Measurements from ENCODE around the gene OXLD1.

Gene OXLD1

GRCh38 chr17:81682565-81683207, 16.3 kb upstream of the OXLD1 start:
- no peak for DNase-seq

DNA sequence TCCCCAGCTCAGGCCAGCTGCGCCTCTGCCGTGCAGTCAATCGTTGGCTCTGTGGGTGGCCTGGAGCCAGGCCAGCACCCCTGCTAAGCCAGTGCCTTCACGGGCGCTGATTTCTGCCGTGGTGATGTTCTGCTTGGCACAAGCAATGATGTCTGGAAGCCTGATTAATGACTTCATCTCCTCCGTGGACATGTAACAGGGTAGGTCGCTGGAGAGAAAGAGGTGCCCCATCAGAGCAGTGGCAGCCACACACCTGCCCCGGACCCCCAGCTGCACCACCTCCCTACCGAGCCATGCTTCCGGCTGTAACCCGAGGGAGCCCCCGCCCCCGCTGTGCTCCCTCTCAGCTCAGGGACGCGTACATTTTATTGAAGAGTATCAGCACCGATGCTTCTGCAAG, 15.3 kb upstream of the OXLD1 start:
- no peak for DNase-seq

DNA sequence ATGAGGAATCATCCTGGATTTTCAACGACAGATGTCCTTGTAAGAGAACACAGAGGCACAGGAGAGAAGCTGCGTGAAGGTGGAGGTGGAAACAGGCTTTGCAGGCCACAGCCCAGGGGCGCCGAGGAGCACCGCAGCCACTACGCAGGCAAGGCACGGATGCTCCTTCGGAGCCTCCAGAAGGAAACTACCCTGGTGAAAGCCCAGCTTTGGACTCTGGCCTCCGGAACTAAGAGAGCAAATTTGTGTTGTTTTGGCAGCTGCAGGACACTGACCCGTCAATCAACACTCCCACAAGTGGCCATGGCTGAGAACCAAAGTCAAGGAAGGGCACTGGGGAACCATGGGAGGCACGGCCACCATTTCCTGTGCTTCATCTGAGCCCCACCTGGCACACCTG, 13.7 kb upstream of the OXLD1 start:
- no peak for DNase-seq

DNA sequence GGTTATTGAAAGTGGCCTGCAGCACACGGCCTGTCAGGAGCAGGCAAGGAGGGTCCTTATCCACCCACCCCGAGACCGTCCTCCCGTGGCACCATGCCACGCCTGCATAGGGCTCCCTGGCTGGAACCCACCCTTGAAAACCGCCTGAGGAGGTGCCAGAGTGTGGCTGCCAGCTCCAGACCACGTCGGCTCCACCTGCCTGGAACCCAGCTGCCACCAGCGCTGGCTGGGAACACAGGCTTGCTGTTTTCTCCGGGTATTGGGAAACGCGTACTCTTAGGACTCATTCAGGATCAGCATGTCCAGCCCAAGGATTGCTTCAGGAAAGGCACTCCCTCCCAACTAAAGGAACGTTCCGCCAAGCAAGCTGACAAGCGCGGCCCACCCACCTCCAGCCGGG, 10.5 kb upstream of the OXLD1 start:
- no peak for DNase-seq

- DNase-seq, result peak; percentile 36
Observed at GRCh38 chr17:81675515-81676221, 9.3 kb upstream of the OXLD1 start.

DNA sequence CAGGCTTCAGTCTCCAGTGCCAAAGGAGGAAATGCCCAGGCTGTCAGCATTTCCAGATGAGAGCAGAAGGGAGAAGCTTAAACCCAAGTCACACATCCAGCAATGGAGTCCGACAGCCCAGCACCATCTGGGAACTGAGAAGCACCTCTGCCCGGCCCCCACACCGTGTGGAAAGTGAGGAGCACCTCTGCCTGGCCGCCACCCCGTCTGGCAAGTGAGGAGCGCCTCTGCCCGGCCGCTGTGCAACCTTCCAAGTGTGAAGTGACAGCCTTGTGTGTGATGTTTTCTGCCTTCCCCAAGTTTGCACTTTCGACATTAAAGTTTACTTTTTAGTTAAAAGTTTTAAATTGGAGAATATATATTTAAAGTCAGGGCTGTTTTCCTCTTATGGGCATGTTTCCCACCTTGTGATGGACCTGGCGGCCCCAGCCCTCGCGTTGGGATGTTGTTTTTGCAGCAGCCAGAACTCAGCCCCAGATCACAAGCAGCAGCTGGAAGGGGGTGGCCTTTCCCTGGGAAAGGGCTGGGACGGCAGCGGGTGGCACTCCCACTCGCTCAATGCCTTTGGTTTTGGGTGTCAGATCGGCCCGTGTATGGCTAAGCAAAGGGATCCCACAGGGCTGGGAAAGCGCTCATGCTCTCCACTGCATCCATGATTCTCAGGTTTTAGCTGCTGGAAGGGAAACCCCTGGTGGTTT, 7.3 kb upstream of the OXLD1 start:
- no peak for DNase-seq

GRCh38 chr17:81672954-81673353, 6.5 kb upstream of the OXLD1 start:
- no peak for DNase-seq

DNA sequence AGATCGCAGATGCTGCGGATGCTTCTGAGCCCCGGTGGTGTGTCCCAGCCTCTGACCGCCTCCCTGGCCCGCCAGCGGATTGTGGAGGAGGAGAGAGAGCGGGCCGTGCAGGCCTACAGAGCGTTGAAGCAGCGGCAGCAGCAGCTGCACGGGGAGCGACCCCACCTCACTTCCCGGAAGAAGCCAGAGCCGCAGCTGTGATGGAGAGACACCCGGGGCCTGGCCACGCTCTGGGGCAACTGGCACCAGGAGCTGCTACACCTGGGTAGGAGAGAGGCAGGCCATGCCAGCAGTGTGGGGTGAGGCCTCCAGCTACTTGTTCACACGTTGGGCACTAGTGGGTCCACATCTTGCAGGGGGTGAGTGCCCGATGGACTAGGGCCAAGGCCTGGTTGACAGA, 6.1 kb upstream of the OXLD1 start:
- no peak for DNase-seq

DNA sequence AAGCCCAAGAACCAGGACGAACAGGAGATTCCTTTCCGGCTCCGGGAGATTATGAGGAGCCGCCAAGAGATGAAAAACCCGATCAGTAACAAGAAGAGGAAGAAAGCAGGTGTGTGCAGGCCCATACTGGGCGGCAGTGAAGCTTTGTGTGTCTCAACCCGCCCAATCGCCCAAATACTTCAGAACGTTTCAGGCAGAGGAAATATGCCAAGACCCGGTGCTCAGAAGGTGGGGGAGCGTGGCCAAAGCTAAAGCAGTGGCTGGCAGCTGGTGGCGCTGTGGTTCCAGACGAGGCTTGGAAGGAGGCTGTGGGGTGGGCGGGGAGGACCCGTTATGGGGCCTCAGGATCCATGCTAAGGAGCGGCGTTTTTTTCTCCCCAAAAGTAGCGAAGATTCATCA, 1.3 kb upstream of the OXLD1 start:
- DNase-seq, result no peak

DNA sequence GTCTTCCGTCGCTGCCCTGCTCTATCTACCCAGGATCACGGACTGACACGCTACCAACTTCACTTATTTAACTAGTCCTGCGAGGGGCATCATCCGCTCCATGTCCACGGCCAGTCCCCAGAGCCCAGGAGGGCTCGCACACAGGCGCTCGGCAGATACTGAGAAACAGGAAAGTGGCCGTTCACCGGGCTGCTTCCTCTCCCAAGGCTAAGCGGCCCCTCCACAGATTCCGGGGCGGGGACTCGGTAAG, 388 bp downstream of the OXLD1 start:
- DNase-seq, result no peak

DNA sequence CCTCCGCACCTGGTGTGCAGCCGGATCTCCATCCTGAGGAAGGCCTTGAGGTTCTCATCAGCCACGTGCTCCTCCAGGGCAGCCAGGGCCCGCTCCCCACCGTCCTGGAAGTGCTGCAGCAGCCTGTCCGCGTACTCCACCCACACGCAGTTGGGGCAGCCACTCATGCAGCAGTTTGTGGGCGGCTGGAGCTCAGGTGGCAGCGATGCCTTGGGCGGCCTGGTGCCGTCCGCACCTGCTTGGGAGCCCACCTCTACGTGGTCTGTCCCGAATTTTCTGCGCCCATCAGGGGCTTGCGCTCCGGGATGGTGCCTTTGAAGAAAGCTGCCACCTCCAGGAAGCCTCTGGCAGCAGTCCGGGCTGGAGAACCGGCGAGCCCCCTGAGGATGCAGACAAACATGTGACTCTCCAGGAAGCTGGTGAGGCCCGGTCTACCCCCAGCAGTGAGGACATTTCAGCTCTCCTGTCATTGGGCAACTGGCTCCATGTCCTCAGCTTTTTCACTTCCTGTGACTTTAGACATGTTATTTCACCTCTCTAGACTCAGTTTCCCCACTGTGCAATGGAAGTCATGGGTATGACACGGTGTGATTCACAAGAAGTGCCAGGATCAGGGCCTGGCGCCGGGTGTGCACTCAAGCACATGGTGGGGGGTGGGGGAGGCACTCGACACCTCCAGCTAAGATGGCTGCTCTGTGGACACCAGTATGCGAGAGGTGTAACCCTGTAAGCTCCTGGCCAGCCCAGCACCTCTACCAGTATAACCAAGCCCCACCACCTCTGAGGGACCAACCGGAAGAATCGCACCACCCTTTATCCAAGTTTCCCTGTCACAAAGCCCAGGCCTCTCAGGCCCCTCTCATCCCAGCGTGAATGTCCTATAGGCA, 957 bp downstream of the OXLD1 start:
- peak; percentile 67 for DNase-seq

GRCh38 chr17:81664051-81664470, 2.3 kb downstream of the OXLD1 start:
- no peak for DNase-seq

- no peak for DNase-seq
Observed at GRCh38 chr17:81662002-81662401, 4.4 kb downstream of the OXLD1 start.

GRCh38 chr17:81660441-81660840, 6.0 kb downstream of the OXLD1 start:
- DNase-seq, result no peak

DNA sequence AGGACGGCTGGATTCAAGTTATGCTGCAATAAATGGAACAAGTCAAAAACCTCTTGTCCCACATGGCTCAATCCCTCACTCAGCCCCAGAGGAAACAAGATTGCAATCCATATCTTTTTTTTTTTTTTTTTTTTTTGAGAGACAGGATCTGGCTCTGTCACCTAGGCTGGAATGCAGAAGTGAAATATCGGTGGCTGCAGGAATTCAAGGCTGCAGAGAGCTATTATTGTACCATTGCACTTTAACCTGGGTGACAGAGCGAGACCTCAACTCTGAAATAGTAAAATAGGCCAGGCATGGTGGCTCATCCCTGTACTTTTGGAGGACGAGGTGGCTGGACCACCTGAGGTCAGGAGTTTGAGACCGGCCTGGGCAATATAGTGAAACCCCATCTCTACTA, 7.4 kb downstream of the OXLD1 start:
- no peak for DNase-seq

- no peak for DNase-seq
Observed at GRCh38 chr17:81656835-81657234, 9.6 kb downstream of the OXLD1 start.

- no peak for DNase-seq
Observed at GRCh38 chr17:81656118-81656743, 10.2 kb downstream of the OXLD1 start, which contains the start of gene PDE6G. TSS of gene PDE6G (minus strand) at chr17:81656542. CDS start at chr17:81653305, 3,237 bp downstream.

GRCh38 chr17:81655378-81656117, 10.9 kb downstream of the OXLD1 start:
- DNase-seq, result no peak

DNA sequence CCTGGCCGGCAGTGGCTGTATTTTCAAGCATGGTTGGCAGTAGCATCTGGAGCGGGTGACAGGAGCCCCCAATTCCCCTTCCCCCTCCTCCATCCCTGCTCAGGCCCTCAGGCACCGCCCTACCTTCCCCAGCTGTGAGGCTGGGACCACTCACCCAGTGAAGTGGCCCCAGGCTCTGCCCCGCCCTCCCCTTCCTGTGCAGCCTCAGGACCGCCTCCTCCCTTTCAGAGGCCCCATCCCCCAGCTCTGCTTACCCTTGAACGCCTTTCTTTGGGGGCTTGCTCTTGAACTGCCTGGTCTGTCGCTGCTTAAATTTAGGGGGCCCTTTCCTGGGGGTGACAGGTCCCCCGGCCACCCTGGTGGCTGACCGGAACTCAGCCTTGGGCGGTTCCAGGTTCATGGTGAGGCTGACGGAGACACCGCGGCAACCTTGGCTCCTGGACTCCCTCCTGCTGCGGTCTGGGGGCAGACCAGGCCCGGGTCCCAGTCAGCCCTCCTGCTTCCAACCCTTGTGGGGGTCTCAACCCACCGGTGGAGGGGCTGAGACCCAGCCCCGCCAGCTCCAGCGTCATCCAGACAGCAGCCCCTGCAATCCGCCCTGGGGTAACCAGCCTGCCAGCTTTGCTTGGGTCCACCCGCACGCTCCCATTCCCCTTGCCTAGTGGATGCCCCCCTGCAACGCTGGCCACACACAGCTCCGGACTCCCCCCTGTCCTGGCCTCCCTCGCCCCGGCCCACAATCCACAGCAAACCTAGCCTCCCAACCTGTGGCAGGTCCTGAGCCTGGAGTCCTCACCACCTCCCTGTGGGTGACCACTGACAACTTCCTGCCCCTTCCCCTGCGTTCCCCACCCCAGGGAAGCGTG, 13.3 kb downstream of the OXLD1 start:
- no peak for DNase-seq

DNA sequence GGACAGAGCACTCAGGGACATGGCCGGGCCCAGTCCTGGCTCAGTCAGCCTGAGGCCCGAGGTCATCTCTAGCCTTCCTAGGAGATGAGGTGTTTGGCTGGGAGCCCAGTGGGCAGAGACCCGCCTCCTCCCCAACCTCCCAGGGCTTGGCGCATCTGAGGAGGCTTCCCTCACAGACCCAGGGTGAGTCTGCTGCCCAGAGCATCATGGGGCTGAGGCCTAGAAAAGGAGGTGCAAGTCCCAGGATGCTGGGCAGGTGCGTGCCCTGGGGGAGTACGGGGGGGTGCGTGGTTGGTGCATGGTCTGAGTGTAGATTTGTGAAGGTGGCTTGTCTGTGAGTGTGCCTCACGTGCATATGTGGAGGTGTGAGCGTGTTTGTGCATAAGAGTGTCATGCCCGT, 14.7 kb downstream of the OXLD1 start:
- no peak for DNase-seq

DNA sequence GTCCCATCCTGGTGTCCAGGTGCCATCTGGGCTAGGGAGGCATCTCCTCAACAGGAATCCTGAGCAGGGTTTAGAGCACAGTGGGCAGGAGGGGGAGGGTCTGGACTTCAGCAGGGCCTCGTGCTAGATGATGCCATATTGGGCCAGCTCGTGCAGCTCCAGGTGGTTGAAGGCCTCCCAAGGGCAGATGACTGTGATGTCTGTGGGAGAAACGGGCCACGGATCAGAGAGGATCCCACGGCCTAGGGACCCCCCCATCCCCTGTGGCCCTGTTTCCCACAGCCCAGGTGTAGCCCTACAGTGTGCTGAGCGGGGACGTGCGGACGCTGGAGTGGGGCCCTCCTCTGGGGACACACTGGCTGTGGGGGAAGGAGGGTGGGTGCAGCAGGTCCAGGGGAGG, 15.5 kb downstream of the OXLD1 start:
- no peak for DNase-seq
